ENCODE results near the gene SYNJ2.

DNA sequence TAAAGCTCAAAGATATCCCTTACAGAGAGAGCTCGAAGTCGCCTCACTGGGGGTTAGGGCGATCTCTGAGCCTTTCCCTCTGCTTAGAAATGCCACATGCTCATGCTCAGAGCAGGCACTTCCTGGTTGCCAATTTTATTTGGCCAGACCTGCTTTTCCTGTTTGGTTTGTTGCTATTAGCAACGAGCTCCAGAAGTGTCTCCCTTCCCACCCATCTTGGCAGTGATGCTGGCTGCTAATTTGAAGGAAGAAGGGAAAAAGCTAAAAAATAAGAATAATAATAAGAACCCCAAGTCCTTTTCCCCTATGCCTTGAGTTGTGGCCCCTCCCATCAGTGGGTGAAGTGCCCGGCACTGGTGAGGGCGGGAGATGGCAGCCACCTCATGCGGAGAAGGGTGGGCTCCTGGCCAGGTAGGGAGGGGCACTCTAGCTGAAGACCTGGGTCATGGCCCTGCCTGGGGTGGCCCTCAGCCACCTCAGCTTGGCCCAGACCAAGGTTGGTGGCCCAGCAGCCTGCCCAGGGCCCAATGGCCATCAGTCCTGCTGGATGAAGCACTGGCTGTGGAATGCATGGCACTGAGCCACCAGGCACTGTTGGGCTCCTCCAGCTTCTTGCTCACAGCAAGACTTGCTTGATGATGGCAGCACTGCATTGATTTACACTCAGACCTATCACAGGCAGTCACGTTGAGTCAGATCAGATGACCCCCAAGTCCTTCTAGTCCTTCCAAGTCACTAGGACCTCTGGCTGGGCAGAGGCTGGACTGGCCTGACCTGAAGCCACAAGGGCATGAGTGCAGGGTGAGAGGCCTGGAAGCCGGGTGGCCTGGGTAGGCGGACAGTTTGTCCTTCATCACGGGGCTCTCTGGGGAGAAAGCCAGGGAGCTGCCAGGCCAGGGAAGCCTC is 79.0 kb downstream of the SYNJ2 start:
- TF ChIP-seq, protein P1, sequence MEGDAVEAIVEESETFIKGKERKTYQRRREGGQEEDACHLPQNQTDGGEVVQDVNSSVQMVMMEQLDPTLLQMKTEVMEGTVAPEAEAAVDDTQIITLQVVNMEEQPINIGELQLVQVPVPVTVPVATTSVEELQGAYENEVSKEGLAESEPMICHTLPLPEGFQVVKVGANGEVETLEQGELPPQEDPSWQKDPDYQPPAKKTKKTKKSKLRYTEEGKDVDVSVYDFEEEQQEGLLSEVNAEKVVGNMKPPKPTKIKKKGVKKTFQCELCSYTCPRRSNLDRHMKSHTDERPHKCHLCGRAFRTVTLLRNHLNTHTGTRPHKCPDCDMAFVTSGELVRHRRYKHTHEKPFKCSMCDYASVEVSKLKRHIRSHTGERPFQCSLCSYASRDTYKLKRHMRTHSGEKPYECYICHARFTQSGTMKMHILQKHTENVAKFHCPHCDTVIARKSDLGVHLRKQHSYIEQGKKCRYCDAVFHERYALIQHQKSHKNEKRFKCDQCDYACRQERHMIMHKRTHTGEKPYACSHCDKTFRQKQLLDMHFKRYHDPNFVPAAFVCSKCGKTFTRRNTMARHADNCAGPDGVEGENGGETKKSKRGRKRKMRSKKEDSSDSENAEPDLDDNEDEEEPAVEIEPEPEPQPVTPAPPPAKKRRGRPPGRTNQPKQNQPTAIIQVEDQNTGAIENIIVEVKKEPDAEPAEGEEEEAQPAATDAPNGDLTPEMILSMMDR (IDR thresholded peaks at IDR 0.05), result no peak
- TF ChIP-seq POLR2A (IDR thresholded peaks at IDR 0.05), result no peak
